ENCODE data around the gene PLXNA4.
A peak's percentile ranks its signal among the peaks of the same experiment; 100 is the strongest.

The PLXNA4 gene

DNA sequence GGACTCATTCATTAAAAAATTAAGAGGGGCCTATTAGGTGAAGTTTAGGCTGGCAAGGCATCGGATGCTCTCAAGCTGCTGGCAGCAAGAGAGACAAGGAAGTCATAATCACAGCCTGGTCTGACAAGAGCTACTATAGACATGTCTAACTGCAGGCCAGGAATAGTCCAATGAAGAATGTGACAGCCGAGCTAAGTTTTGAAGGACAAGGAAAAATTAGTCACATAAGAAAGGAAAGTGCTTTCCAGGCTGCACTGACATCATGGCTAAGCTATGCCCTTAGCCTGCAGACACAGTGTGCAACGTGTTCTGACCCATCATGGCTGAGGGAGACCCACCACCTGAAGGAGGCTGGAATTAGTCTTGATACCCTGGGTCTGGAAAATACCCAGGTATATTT is 281.1 kb downstream of the PLXNA4 start:
- DNase-seq: no peak

DNA sequence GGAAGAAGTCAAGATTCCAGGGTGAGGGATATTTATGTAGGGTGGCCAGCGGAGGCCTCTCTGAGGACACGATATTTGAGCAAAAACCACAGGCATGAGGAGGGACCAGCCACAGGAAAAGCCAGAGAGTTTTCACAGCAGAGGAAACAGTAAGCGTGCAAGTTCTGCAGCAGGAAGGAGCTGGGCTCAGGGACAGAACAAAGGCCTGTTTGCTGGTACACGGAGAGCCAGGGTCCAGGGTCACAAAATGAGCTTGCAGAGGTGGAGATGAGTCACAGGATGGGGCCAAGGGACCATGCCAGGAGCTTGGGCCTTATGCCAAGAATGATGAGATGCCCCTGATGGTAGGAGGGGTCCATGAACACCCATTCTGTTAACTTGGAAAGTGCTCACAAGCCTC is 283.5 kb downstream of the PLXNA4 start:
- no peak for DNase-seq

DNA sequence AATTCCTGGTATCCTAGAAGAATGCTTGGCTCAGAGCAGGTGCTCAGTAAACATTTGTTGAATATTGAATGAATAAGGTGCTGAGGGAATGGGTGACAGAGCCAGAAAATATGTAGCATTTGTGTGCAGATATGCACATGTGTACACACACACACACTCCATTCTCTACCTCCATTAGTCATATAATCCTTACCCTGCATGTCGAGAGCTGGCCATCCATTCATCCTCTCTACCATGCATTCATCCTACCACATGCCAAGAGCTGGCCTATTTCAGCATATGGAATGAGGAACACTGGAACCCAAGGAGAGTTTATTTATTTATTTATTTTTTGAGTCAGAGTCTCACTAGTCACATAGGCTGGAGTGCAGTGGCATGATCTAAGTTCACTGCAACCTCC is 284.8 kb downstream of the PLXNA4 start:
- no peak for DNase-seq

DNA sequence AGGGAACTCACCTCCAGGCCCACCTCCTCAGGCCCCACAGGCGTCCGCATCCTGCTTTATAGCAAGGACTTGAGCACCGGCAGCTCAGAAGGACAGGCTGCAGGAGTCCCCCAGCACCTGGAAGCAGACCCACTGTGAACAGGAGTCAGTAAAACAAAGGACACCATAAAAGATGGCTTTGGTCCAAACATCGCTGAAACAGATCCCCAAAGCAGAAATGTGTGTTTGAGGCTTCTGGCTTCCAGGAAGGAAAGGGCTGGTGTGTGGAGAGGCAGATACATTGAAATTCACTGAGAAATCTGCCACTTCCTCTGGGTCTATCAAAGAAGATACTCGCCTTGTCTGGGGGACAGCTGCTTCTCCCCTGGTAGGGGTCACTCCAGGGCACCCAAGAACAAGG is 286.2 kb downstream of the PLXNA4 start:
- DNase-seq: no peak

DNA sequence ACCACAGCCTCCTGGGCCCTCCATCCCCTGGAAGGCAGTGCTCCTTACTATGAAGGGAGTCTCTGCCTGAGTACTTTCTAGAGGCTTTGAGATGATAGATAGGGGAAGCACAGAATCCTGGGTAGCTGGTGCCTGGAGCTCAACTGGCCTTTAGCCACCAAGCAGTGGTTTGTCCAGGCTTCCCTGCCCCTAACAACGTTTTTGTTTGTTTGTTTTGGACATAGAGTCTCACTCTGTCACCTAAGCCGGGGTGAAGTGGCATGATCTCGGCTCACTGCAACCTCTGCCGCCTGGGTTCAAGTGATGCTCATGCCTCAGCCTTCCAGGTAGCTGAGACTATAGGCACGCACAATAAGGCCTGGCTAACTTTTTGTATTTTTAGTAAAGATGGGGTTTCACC is 289.4 kb downstream of the PLXNA4 start:
- DNase-seq: no peak

DNA sequence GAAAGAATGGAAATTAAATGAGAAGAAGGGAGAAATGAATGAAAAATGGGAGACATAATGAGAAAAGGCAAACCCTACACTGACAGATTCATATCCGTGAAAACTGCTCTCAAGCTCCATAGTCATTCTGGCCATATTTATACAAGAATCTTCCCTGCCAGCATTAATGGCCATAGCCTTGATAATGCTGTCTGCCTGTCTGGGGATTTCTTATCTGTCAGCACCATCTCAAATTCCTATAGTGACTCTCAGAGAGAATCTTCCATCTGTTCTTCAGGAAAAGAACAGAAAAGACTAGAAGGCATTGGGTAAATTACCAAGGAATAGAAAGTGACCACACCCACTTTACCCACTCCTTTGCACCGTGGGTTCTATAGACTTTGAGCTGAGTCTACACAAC is 295.9 kb downstream of the PLXNA4 start:
- no peak for DNase-seq

DNA sequence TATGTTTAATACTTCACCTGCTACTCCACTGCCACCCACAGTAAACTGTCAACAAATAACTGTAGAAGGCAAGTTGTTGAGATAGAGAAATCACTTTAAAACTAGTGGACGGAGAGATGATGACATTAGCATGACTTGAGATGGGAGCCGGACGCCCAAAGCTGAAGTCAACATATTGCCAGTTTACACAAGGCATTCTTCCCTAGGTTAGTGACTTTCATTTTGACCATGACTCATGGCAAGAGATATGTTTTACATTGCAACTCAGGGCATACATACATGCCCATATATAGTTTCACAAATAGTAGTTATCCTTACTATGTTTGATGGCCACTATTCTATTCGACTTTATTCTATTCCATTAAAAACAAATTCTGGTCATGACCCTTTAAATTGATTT is 296.6 kb downstream of the PLXNA4 start:
- no peak for DNase-seq

DNA sequence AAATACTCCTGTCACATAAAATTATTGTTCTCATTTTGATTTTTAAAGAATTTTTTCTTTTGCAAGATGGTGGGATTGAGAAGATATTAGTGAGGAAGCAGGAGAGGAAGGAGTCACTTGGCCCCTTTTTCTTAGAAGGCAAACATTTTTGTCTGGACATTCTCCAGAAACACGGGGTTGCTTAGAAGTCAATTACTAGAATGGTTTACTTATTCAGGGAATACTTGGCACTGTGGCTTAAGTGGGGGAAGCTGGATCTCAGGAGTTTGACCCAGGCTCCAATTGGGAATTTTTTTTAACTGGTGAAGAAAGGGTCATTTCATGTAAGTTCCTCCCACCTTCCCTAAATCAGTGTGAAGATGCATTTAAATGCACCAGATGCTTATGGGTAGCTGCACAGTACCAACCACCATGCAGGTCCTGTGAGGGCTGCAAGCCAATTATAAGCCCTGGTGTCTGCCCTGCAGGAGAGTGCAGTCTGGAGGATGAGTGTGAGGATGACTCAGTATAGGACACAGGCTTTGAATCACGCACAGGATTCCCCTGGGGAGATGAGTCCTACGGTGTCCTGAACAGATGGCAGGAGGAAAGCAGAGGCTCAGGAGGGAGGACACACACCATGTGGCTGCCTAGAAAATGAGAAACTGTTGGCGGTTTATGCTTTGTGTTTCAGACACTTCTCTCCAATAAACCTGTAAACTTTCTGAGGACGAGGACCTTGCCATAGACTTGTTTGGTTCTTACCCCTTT is 299.1 kb downstream of the PLXNA4 start:
- DNase-seq: no peak

DNA sequence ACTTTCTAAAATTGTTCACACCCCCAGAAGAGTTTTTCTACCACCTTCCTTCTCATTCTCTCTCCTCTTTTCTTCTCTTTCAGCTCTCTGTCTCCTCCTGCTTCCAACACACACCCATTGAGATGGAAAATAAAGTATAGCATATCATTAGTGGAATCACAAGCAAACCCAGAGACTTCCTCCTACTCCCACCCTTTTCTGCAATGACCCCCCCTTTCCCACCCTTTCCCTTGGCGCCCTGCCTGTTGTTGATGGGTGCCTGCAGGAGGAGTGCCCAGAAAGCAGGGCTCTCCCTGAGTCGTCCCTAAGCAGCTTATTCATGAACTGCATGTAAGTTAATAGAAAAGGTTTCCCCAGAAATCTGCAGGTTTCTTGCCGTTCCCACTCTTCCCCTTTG is 300.0 kb downstream of the PLXNA4 start:
- DNase-seq: peak; percentile 44

DNA sequence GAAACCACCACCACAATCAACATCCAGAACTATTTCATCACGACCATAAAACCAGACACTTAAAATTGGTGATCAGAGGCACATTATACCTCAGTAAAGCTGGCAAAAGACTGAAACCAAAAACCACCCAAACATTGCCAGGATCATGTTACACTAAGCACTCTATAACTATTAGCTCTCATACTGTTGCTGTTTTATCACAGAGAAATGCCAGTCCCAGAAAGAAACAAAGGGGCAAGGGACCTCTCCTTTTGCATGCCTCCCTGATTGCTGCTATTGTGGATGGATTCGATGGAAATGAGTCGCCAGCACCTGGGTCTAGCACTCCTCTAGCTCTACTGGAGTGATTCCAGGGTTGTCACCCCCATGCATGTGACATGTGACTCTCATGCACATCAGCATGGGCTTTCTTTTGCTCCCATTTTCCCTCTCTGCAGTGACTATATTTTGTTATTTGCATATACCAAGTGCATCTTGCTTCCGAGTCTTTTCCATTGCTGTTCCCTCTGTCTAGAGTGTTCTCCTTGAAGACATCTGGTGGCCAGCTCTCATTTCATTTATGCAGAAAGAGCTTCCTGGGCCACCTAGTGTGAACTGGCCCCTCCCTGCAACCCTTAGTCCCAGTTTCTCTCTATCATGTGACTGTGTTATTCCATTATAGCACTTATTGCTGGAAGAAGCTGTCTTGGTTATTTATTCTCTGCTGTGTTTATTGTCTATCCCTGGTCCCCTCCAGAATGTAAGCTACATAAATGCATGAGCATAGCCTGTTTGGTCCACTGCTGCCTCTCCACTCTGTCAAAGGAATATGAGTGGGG is 300.6 kb downstream of the PLXNA4 start:
- DNase-seq: peak; percentile 61

DNA sequence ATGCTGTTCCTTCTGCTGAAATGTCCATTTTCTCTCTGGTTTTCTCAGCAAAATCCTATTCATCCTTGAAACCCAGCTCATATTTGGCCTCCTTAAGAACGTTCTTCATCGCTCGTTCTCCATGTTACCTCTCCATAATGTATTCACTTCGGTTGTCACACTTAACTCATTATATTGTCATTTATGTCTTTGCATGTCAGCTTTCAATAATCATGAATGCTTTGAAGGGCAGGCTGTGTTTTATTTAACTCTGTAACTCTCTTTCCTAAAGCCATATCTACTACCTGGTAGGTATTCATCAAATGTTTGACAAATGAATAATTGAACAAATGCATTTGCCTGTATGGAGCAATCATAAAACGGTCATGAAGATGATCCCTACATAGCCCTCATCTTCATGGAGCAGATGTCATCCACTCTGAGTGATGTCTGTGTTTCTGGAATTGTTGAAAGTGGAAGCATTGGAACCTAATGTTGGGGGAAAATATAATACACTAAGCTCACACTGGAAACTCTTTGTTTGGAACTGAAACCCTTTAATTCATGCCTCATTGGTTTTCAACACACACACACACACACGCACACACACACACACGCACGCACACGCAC is 303.4 kb downstream of the PLXNA4 start:
- no peak for DNase-seq

DNA sequence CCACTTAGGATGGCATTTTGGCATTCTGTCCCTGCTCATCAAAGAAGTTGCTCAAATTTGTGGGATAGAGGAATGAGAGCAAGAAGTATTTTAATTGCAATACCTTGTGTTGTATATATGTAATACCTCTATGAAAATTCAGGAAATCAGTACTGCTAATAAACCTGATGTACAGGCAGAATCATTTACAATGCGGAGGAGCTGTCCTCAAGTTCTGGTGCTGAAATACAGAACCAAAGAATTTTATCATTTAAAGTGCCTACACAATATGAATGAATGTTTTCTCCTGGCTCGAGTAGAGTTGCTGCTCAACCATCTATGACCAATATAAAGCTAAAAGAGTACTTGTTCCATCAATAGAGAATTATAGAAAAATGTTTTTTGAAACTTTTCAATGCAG is 305.8 kb downstream of the PLXNA4 start:
- no peak for DNase-seq

DNA sequence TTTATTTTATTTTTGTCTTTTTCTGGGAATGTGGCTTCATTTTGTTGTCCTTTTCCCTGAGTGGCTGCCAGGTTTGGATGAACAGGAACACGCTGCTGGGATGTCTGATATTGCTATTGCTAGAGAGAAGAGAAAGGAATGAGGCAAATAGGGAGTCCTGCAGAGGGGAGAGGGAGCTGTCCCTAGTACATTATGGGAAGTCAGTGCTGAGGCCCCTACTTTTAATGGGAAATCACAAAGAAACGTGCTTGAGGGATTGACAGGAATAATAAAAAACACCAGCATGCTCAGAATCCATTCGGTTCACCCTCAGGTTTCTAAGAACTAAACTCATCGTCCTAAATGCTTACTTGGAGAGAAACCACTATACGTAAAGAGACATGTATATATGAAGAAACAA is 306.6 kb downstream of the PLXNA4 start:
- DNase-seq: no peak

DNA sequence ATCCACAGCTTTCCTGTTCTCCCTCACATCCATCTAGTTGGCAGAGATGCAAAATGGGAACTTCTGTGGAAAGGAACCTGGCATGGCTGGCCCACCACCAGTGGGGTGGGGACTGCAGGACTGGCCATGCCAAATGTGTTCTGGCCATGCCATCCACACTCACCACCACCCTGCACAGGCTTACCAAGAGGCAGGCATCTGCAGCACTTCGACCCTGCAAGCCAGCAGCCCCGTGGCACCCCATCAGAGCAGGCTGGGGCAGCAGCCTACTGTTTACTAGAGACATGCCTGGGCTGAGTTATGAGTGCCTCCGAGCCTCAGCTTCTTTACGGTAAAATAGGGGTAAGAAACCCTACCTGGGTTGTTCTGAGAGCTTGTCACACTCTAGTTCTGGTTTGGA is 313.1 kb downstream of the PLXNA4 start:
- no peak for DNase-seq

DNA sequence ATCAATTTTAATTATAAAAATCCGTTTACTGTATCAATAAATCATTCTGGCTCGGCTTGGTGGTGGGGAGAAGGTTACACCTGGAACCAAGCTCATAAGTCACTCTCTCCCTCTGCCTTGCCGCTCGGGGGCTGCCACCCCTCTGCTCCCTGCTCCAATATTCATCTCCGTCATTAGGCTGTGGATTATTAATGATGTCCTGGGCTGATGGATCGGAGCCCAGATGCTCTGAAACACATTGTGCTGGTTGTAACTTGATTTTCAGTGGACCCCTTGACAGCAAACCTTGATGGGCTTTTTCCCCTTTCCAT is 314.2 kb downstream of the PLXNA4 start:
- no peak for DNase-seq

DNA sequence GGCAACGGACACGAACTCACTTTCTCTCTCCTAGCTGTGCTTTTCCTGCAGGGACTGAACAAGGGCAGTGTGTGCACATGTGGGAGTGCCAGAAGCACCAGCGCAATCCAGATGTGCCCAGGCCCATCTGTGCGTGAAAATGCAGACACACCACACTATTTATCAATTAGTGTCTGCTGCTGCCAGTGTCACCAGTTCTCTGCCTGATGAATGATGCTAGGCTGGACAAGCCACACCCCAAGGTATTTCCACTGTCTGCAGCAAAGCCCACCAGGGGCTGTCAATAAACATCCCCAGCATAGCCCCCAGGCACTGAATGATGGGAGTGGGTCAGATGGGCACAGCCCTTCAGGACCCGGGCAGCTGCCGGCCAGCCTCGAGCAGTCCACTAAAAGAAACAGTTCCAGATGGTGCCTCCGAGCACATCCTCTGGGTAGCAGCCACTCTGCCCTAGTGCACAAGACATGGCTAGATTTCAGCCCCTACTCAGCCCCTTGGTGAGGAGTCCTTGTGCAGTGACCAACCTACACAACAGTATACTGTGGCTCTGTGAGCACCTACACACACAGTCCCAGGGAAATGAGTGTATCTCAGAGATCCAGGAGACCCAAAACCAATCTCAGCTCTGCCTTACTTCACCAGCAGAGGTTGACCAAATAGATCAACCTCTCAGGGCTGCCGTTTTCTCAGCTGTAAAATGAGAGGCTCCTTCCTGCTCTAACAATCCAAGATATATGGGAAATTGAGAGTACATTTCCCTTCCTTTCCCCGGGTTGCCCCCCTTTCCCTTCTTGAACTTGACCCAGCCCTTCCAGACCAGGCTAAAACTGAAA is 314.7 kb downstream of the PLXNA4 start:
- DNase-seq: no peak

DNA sequence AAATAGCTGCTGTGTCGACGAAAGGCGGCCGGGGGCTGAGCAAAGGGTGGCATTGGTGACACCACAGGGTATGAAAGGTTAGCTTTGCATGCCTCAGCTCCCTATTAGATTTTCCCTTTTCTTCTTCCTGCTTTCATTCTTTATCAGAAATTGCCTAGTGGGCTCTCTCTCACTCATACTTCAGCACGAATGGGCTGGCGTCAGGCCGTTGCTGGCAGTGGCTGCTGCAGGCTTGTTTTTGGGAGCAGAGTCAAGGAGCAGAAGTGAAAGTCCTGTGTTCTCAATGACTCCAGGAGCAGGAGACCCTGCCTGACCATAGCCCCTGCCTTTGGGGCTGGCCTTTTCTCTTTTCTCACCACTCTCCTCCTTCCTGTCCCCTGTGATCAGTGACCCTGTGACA is 318.0 kb downstream of the PLXNA4 start:
- no peak for DNase-seq

DNA sequence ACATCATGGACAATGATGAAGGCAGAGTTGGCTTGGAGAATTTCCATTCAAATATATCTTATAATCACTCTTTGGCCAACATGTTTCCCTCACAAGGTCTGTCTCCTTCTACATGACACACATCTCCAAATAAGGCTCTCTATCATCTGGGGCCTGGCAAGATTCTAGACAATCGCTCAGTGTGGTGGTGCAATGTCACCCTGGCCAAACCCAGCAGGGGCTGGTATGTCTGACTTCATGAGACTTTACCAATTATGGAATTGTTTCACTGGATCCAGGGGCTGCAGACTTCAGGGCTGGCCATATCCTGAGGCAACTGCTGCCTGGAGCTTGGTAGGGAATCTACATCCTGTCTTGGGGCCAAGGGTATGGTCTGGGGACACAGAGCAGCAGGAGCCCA is 319.0 kb downstream of the PLXNA4 start:
- DNase-seq: no peak

DNA sequence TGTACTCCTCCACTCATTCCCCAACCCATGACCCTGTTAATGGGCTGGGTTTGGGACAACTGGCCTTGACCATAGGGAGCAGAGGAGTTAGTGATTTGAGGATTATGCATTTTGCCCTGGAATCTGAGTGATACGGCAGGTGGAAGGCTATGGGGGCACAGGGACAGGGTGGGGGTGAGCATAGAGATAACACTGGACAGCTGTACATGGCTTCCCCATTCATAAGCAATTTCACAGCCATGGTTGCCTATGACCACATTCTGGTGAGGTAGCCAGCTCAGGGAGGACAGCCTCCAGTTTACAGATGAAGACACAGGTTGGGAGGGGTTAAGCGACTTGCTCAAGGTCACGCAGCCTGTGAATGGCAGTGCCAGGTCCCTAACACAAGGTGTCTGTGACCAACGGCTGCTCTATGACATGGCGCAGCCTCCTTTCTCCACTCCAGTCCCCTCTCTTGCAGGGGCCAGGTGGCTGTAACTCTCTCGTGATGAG is 319.5 kb downstream of the PLXNA4 start:
- DNase-seq: no peak

DNA sequence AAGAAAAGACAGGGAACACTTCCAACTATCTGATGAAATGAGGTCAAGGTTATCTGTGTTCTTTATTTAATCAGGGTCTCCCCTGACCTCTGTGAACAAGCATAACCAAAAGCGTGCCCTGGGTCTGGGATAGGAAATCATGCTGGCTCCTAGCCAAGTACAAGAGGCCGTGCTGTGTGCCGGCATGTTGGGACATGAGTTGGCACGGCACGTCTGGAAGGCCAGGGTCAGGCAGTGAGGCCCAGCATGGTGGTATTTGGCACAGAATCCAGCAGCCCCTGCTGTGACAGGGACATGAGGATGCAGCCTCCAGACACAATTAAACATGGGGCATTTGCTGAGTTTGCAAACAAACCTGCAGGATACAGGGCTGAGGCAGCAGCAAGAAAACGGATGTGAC is 320.4 kb downstream of the PLXNA4 start:
- DNase-seq: no peak

DNA sequence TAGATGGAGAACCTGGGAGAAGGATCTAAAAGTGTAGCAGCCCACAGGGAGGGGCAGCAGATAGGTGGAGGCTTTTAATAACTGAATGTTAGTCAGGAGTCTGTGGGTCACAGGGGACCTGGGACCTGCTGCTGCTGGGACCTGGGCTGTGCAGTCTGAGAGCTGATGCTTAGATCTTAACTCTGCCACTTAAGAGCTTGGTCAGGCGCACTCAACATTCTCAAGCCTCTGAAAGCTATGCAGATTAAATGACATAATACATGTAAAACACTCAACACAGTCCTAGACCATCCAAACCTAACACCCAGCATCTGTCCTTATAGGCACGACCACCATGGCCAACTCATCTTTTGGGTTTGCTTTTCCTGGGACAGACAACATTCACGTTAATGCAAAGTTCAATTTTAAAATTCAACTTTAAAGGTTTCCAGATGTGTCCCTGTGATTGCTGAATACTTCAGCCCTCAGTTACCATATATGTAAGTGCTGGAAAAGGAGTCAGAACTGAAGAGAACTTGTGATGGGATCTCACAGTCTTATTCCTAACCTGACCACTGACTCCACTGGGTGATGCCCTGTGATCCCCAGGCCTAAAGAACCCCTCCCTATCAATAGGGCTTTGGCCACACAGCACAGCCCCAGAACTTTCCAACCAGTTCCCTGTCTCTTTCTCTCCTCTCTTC is 321.0 kb downstream of the PLXNA4 start:
- DNase-seq: no peak

DNA sequence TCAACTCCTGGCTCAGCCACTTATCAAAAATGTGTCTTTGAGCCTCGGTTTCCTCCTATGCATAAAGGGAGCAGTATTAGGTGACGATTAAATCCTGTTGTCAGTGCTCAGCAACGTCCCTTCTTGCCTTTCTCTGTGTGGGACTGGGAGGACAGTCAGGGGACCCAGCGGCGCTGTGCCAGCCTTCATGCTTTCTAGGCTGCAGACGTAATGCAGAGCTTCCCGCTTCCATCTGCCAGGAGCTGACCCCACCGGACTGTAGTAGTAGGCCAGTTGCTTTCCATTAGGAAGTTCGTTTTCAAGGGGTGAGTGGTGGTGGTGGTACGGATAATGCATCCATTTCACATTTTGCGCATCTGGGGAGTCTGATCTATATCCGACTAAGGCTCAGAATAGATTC is 321.8 kb downstream of the PLXNA4 start:
- no peak for DNase-seq

DNA sequence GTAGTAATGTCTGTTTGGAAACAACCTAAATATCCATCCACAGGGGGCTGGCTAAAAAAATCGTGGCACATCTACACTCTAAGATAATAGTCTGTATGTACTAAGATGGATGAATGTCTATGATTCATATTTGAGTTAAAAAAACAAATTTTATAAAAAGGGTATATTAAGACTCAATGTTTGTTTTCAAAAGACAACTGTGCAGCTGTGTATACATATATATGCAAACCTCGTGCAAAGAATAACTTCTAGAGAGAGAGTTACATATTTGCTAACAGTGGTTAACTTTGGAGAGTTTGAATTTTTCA is 323.5 kb downstream of the PLXNA4 start:
- no peak for DNase-seq
